Liver (tissue), 9 donors: ENCODE measurements around the gene ETS2. TPM values are rescaled to one million over a fixed set of nuclear protein-coding genes. Genes with fewer than 3 reads are reported as not detected.
A peak's percentile ranks its signal among the peaks of the same experiment; 100 is the strongest.

Experiments
- DNase-seq: peaks from one replicate; pipeline ENCODE4 v3.0.0-alpha.2; 2017; ENCODE audit warnings: low spot score
- H3K27ac ChIP-seq, 2 donors: one replicate each; pipeline ENCODE4 v1.7.0; 2013; ENCODE audit warnings: inconsistent platforms in 2 of 2, low read length in 2 of 2, control low read depth in 1 of 2, low read depth in 1 of 2, mild to moderate bottlenecking in 1 of 2
- H3K27me3 ChIP-seq, 4 donors: one replicate each; pipeline versions ENCODE4 v1.6.1 to v1.7.0; 2013; ENCODE audit warnings: low read length in 3 of 4, inconsistent platforms in 1 of 4, mild to moderate bottlenecking in 1 of 4, moderate library complexity in 1 of 4; ENCODE audit not compliant: control insufficient read depth in 4 of 4, insufficient read depth in 4 of 4
- H3K36me3 ChIP-seq, 4 donors: one replicate each; pipeline versions ENCODE4 v1.6.1 to v1.7.0; 2013; ENCODE audit warnings: low read length in 3 of 4, mild to moderate bottlenecking in 3 of 4, low read depth in 1 of 4, moderate library complexity in 1 of 4; ENCODE audit not compliant: control insufficient read depth in 4 of 4, insufficient read depth in 3 of 4
- H3K4me1 ChIP-seq, 4 donors: one replicate each; pipeline versions ENCODE4 v1.6.1 to v1.7.0; 2013; ENCODE audit warnings: low read length in 3 of 4, mild to moderate bottlenecking in 3 of 4, moderate library complexity in 1 of 4; ENCODE audit not compliant: control insufficient read depth in 4 of 4, insufficient read depth in 4 of 4
- H3K4me3 ChIP-seq, 3 donors: one replicate each; pipeline versions ENCODE4 v1.6.1 to v1.7.0; 2013; ENCODE audit warnings: low read length in 3 of 3, control low read depth in 1 of 3, low read depth in 1 of 3, mild to moderate bottlenecking in 1 of 3
- H3K9ac ChIP-seq, 2 donors: one replicate each; pipeline ENCODE4 v1.7.0; 2013; ENCODE audit warnings: low read length in 2 of 2, mild to moderate bottlenecking in 2 of 2, moderate library complexity in 2 of 2, control low read depth in 1 of 2, low read depth in 1 of 2
- H3K9me3 ChIP-seq, 4 donors: one replicate each; pipeline versions ENCODE4 v1.6.1 to v1.7.0; 2013; ENCODE audit warnings: low read length in 3 of 4; ENCODE audit not compliant: control insufficient read depth in 4 of 4
- CTCF ChIP-seq: fragments of 150-350 bp; IDR thresholded peaks from 2 replicates; pipeline ENCODE4 v1.5.1; 2017; ENCODE audit warnings: improper control_type of control experiment, low read depth, low read length; ENCODE audit not compliant: missing input control
- EGR1 ChIP-seq, 2 donors: IDR thresholded peaks; 2 replicates each; pipeline ENCODE4 v1.6.1; 2016 to 2018; ENCODE audit warnings: antibody characterized with exemption in 2 of 2, low read depth in 2 of 2
- FOXA1 ChIP-seq: IDR thresholded peaks from 2 replicates; pipeline ENCODE4 v1.6.1; 2016; ENCODE audit warnings: antibody characterized with exemption
- FOXA2 ChIP-seq: IDR thresholded peaks from 2 replicates; pipeline ENCODE4 v1.6.1; 2016; ENCODE audit warnings: antibody characterized with exemption
- GABPA ChIP-seq, 2 donors: IDR thresholded peaks in 1 of 2; conservative IDR thresholded peaks in 1 of 2; 2 replicates each; pipeline ENCODE4 v1.6.1; 2016; ENCODE audit warnings: antibody characterized with exemption in 2 of 2, mild to moderate bottlenecking in 1 of 2, moderate library complexity in 1 of 2
- HNF4A ChIP-seq, 2 donors: conservative IDR thresholded peaks; 2 replicates each; pipeline ENCODE4 v1.6.1; 2016; ENCODE audit warnings: antibody characterized with exemption in 2 of 2, mild to moderate bottlenecking in 2 of 2
- HNF4G ChIP-seq: IDR thresholded peaks from 2 replicates; pipeline ENCODE4 v1.6.1; 2016; ENCODE audit warnings: antibody characterized with exemption
- JUND ChIP-seq, 2 donors: IDR thresholded peaks; 2 replicates each; pipeline ENCODE4 v1.6.1; 2016; ENCODE audit warnings: antibody characterized with exemption in 2 of 2
- MAX ChIP-seq: IDR thresholded peaks from 2 replicates; pipeline ENCODE4 v1.6.1; 2016; ENCODE audit warnings: antibody characterized with exemption
- NR2F2 ChIP-seq: IDR thresholded peaks from 2 replicates; pipeline ENCODE4 v1.6.1; 2016; ENCODE audit warnings: antibody characterized with exemption
- RAD21 ChIP-seq, 2 donors: IDR thresholded peaks; 2 replicates each; pipeline ENCODE4 v1.6.1; 2016; ENCODE audit warnings: antibody characterized with exemption in 2 of 2, mild to moderate bottlenecking in 2 of 2
- REST ChIP-seq: IDR thresholded peaks from 2 replicates; pipeline ENCODE4 v1.6.1; 2016; ENCODE audit warnings: antibody characterized with exemption, mild to moderate bottlenecking
- RXRA ChIP-seq, 2 donors: IDR thresholded peaks; 2 replicates each; pipeline ENCODE4 v1.6.1; 2017 to 2018; ENCODE audit warnings: antibody characterized with exemption in 2 of 2, mild to moderate bottlenecking in 1 of 2
- SP1 ChIP-seq: IDR thresholded peaks from 2 replicates; pipeline ENCODE4 v1.6.1; 2018; ENCODE audit warnings: antibody characterized with exemption, mild to moderate bottlenecking
- TAF1 ChIP-seq: conservative IDR thresholded peaks from 2 replicates; pipeline ENCODE4 v1.6.1; 2016; ENCODE audit warnings: antibody characterized with exemption, mild to moderate bottlenecking
- YY1 ChIP-seq: IDR thresholded peaks from 2 replicates; pipeline ENCODE4 v1.6.1; 2016; ENCODE audit warnings: antibody characterized with exemption, mild to moderate bottlenecking
- ZBTB33 ChIP-seq: IDR thresholded peaks from 2 replicates; pipeline ENCODE4 v1.6.1; 2016; ENCODE audit warnings: antibody characterized with exemption
- WGBS: extraction: QIAGEN DNeasy Blood & Tissue Kit; methylation state at CpG from one replicate; pipeline ENCODE4 v1.1.7; 2013; 5-methylcytosine and 5-hydroxymethylcytosine counted together
- polyA plus RNA-seq, 2 donors: library from polyadenylated mRNA; stranded (reverse) in 1 of 2; unstranded in 1 of 2; fragments of 200-250 nt in 1 of 2; fragments of >200 nt in 1 of 2; fragmentation: Nextera tagmentation in 1 of 2; extraction: Ambion mirVana in 1 of 2; gene quantifications; one replicate each; pipeline versions ENCODE4 v1.2.1 to v1.2.3, GENCODE V29; 2013 to 2015
- total RNA-seq, 2 donors: library from RNA; depleted of rRNA; stranded (reverse); fragments of >200 nt; gene quantifications; one replicate each; pipeline ENCODE4 v1.2.3, GENCODE V29; 2014
- donor health status: healthy.
- donor health status: healthy.
- donor health status: healthy.
- donor health status: healthy.
- donor health status: healthy.

ETS2 gene
- total and polyA plus RNA-seq, 4 donors = 20.2 to 90.7 (median 41.8) TPM

GRCh38 chr21:38803075-38803660, 2.6 kb upstream of the ETS2 start (continued):
- no peak for TF ChIP-seq REST

- no peaks in the 10 kb centered on the region for H3K9me3 ChIP-seq
- DNase-seq = no peak
- no peaks in the 10 kb centered on the region for H3K27me3 ChIP-seq
- 79% methylated on average over 13 of the region's 13 CpGs for whole genome bisulfite sequencing
- peaks cover 0 to 8% (median 0%) of the 10 kb centered on the region in 4 donors for H3K36me3 ChIP-seq
- peaks cover 0 to 14% (median 4%) of the 10 kb centered on the region in 4 donors for H3K4me1 ChIP-seq
- peak overlapping the region; percentile 81 to 99 for H3K9ac ChIP-seq
- no peak for TF ChIP-seq FOXA1
- no peak for TF ChIP-seq SP1
- TF ChIP-seq MAX = no peak
- TF ChIP-seq JUND (IDR thresholded peaks at IDR 0.05) = no peak
- no peak for TF ChIP-seq ZBTB33
- TF ChIP-seq TAF1 = no peak
- TF ChIP-seq FOXA2 = no peak
- TF ChIP-seq HNF4A (conservative IDR thresholded peaks at IDR 0.05) = no peak
- TF ChIP-seq YY1 = no peak
- no peak for TF ChIP-seq NR2F2
- TF ChIP-seq RXRA (IDR thresholded peaks at IDR 0.05) = no peak
- no peak for TF ChIP-seq RAD21 (IDR thresholded peaks at IDR 0.05)
- TF ChIP-seq EGR1 (IDR thresholded peaks at IDR 0.05; ENCODE audit: low read depth in 2 of 2) = no peak
- no peak for TF ChIP-seq GABPA (IDR thresholded peaks at IDR 0.05 in 1 of 2, conservative IDR thresholded peaks at IDR 0.05 in 1 of 2)
- no peak for TF ChIP-seq REST
- TF ChIP-seq HNF4G = no peak
- TF ChIP-seq CTCF = no peak
- peak overlapping the region in 1 of 3 donors; percentile 73 for H3K4me3 ChIP-seq
- H3K27ac ChIP-seq = peak overlapping the region; percentile 95 to 99
Measured at GRCh38 chr21:38804030-38804788, 1.5 kb upstream of the ETS2 start.
